ENCODE measurements around the gene MMP24.

The MMP24 gene

DNA sequence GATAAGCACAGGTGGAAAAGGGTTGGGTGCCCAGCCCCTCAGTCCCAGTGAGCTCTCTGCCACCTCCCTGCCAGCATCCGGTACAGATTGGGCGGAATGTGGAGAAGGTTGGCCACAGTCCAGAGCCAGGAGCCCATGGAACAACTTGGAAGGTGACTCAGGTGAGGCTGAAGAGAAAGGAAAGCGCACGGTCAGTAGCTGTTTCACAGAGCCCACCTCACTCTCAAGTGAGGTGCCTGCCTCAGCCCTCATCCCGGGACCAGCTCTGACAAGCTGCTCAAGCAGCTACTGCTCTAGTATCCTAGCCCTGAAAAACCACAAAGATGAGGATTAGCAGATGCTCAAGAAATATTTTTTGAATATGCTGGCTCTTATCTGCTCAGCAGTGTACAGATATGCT is 52.5 kb downstream of the MMP24 start:
- no peak for DNase-seq (ENCODE audit: low spot score)

DNA sequence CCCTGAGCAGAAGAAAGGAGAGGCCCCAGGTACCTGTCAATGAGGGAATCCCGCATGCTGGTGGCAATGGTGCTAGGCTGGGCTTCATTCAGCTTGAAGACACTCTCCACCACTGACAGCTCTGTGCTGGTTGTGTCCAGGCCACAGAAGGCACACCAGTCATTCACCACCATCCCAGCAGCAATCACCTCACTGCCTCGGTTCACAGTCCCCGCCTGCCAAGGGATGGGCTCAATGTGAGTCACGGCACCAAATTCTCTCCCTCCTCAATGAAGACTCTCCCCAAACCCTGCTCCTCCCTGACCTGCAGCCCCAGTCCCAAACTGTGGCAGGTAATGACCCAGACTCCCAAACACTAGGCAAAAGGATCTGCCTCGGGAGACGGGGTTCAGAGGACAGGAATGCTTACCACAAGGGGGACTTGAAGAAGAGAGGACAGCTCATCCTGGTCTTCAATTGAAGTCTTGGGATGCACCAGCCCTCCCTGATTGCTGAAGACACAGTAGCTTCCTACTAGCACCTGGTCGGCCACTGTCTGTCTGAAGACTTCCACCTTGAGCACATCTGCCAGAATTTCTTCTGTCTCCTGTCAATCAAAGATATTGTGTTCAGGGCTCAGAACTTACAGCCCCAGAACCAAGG is 53.2 kb downstream of the MMP24 start:
- DNase-seq (ENCODE audit: low spot score): no peak

DNA sequence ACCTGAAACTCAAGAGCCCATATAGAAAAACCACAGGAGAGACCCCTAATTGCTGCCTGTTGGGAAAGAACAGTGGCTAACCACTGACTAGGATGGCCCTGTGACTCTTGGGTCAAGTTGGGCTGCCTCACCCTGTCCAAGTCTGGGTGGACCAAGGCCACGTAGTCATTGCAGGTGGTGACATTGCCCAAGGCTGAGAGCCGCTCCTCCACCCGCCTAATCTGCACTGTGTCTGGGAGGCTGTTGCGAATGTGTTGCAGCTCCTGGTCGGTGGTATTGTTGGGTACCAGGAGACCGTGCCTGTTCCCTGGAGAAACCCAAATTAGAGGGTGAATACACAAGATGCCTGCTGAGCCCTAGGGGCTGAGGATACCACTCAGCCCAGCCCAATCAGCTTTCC is 54.0 kb downstream of the MMP24 start:
- DNase-seq (ENCODE audit: low spot score): no peak

DNA sequence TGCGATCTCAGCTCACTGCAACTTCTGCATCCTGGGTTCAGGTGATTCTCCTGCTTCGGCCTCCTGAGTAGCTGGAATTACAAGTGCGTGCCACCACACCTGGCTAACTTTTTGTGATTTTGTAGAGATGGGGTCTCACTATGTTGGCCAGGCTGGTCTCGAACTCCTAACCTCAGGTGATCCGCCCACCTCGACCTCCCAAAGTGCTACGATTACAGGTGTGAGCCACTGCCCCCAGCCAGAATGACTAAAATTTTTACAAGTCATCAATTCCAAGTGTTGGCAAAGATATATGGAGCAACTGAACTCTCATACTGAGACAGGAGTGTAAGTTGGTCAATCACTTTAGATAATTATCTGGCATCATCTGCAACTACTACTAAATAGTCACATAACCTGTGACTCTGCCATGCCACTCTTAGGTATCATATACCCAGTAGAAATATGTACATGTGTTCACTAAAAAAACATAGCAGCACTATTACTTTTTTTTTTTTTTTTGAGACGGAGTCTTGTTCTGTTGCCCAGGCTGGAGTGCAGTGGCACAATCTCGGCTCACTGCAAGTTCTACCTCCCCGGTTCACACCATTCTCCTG is 55.1 kb downstream of the MMP24 start:
- DNase-seq (ENCODE audit: low spot score): no peak

DNA sequence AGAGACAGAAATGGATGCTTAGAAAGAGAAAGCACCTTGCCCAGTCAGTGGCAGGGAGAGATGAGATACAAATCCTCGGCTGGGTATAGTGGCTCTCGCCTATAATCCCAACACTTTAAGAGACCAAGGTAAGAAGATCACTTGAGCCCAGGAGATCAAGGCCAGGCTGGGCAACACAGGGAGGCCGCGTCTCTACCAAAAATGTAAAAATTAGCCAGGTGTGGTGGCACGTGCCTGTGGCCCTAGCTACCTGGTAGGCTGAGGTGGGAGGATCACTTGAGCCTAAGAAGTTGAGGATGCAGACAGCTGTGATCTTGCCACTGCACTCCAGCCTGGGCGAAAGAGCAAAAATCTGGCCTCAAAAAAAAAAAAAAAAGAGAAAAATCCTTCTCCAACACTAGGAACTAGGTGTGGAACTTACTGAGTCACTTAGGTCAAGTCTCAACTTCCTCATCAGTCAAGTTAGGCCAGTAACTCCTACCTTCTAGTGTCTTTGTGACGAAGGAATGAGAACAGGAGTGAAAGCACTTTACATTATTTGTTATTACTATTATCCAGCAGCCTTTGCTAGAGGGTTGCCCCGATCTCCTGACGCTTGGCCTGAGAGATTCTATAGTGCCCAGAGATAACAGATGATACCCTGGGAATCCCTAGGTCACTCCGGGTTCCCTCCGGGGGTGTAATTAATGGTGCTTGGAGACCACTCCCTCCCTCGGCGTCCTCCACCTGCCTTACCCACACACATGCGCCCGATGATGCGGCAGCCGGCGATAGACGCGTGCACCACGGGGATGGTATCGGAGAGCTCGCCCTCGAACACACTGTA is 57.2 kb downstream of the MMP24 start:
- DNase-seq (ENCODE audit: low spot score): no peak

DNA sequence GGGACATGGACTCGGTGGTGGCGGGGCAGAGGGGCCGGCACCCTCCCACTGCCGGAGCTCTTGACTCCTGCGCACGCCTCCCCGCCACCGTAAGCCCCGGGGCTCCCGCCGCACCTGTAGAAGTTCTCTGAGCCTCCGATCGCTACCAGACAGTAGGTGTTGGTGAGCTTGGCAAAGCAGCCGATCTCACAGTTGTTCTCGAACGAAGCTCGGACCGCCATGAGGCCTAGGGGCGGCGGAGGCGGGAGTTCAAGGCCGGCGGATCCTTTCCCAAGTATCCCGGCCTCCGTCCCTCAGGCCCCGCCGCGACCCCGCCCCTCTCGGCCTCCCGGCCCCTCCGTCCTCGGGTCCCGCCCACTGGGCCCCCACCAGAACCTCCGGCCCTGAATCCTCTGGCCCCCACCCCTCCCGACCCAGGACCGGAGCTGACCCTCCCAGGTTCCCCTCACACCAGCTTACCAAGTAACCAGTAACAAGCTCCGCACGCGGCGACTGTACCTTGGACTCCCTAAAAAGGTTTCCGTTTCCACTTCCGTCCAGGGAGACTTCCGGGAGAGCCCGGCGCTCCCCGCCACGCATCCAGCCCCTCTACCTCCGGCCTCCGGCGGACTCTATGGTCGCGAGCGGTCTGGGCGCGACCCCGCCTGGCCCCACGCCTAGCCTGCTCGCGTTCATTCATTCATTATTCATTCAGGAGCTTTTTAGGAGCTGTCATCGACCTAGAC is 57.9 kb downstream of the MMP24 start, which contains the start of gene EIF6:
Gene EIF6 (minus strand): TSS at position 506 of the 725 bp plus-strand sequence. CDS start 285 bp downstream, at position 221.
- DNase-seq (ENCODE audit: low spot score): peak; percentile 66

DNA sequence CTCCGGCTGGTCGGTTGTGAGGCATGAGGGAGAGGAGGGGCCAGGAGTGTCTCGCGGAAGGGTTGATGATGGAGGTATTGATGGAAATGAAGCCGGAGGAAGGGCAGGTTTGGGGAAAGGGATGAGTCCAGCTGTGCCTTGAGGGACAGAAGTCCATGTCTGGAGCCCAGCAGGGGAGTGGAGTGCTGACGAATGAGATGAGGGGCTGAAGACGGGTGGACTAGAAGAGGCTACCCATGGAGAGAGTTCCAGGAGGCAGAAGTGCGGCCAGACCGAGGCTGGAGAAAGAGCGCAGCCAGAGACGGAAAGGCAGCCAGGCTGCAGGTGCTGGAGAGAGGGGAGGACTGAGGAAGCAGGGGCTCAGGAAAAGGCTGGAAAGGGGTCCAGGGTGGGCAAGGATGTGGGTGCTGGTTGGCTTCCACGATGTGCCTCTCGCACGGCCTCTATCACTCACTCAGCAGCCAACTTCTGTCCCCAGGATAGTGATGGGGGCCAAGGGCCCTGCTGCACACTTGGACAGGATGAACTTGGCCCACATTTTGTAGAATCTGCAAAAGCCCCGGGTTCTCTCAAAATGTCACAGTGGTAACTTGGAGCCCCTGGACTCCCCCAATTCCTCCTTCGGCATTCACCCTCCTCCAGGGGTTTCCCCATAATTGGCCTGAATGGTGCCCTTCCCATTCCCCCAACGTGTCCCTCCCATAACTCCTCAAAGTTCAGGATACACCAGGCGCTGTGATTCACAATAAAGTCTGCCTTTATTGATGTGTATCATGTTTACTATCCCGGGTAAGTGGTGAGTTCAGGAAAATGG is 58.7 kb downstream of the MMP24 start:
- DNase-seq (ENCODE audit: low spot score): no peak

DNA sequence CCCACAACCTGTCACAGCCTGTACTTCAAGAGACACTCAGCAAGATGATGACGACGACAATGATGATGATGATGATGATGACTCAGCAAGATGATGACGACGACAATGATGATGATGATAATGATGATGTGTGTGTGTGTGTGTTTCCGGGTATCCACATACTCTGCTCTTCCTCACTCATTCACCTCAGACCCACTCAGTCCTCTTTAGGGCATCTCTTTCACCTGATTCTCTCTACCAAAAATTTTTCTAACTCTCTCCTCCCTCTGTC is 59.3 kb downstream of the MMP24 start:
- no peak for DNase-seq (ENCODE audit: low spot score)

DNA sequence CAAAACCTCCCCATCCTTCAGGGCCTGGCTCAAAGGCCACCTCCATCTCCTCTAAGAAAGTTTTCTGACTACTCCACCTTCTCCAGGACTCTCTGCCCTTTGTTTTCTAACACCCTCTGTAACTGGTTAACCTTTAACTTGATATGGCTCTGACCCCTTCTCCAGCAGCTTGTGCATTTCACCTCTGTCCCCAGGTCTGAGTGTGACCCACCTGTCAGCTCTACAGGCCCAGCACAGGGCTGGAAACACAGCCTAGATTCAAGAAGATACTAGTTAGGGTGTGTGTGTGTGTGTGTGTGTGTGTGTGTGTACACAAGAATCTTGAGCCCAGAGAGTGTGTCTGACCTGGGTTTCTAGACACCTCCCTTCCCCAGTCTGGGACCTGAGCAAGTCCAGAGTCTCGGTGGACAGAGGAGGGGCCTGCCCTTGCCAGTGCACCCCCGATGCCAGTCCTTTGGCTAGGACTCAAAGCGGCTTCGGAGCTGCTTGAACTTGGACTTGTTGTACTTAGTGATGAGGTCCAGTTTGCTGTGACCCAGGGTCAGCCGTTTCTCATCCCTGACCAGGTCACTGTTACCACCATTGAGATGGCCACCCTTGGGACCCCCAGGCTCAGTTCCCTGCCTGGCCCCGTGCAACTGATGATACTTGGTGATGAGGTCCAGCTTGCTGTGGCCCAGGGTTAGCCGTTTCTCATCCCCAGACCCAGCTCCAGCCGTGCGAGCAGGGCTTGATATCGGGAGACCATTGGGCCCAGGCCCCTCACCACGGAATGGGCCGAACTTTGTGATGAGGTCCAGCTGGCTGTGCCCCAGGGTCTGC is 59.8 kb downstream of the MMP24 start:
- DNase-seq (ENCODE audit: low spot score): no peak

DNA sequence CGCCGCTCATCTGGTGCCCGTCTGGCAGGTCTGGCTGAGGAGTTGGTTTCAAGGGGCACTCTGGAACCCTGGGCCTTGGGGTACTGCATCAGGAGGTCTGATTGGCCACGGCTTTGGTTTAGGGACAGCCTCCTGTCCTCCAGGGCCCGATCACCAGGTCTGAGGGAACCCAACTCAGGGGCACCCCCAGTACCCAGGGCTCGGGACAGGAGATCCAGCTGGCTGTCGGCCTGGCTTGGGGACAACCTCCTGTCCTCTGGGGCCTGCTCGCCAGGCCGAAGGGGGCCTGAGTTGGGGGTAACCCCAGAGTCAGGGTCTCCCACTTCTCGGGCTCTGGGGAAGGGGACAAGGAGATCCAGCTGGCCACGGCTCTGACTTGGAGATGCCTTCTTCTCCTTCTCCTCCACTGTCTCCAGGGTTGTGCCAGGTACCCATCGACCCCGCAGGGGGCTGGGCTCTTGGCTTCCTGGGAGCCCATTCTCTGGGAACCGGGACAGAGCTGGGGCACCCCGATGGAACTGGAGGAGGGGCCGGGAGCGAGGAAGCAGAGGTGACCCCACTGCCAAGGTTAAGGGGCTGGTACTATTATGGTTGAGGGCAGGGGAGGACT is 60.5 kb downstream of the MMP24 start:
- DNase-seq (ENCODE audit: low spot score): no peak

DNA sequence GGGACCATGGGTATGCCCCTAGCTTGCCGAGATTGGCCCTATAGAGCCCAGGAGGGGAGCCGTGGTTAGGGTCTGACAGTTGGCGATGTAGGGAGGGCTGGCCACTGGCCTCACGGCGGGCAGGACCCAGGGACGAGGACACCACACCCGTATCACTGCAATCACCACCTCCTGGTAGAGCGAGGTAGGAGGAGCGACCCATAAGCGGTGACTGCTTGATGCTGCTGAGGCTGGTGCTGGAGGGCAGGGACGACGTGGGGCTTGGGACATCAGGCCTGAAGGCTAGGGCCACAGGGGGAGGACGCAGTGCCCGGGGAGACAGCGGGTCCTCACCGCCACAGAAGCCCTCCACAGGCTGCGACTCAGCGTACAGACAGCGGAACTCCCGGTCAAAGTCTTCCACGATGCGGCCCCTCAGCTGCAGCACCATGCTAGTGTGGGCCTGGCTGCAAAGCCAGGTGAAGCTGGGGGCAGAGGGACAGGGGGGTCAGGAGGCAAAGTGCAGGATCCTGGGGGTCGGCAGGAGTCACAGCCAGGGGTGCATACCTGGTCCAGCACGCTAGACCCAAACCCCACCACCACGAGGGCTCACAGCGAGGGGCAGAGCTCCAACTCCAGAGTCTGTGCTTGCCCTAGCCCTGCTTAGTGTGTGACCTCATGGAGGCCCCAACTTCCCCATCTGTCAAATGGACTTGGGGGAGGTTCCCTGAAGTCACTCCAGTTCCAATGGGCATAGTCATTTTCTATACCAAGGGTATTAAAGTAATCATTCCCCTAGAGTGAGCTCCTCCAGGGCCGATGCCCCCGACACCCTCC is 61.2 kb downstream of the MMP24 start:
- DNase-seq (ENCODE audit: low spot score): no peak

DNA sequence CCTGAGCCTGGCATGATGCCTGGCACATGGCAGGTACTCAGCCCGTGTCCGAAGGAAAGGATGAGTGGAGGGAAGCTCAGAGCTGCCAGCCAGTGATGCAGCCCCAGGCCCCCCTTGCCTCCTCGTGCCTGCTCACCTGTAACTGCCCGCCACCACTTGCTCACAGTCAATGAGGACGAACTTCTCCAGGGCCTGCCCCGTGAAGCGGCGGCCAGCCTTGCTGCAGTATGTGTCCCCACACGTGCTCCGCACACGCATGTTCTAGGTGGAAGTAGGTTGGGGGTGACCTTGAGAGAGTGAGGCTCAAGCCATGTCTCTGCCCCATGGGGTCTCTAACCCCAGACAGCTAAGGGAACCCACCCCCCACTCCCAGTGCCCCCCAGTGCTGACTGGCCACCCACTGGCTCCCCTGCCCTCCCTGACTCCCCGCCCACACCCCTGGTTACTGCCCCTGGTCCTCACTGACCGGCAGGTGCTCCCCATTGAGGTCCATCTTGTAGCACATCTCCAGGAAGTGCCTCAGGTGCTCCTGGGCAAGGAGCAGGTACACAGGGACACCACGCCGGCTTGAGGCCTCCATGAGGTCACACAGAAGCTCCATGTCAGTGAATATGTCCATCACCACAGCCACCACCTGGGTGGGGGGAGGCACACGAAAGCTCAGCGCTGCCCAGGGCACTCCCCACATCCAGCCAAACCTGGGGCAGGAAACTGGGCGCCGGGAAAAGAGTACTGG is 62.0 kb downstream of the MMP24 start:
- no peak for DNase-seq (ENCODE audit: low spot score)

DNA sequence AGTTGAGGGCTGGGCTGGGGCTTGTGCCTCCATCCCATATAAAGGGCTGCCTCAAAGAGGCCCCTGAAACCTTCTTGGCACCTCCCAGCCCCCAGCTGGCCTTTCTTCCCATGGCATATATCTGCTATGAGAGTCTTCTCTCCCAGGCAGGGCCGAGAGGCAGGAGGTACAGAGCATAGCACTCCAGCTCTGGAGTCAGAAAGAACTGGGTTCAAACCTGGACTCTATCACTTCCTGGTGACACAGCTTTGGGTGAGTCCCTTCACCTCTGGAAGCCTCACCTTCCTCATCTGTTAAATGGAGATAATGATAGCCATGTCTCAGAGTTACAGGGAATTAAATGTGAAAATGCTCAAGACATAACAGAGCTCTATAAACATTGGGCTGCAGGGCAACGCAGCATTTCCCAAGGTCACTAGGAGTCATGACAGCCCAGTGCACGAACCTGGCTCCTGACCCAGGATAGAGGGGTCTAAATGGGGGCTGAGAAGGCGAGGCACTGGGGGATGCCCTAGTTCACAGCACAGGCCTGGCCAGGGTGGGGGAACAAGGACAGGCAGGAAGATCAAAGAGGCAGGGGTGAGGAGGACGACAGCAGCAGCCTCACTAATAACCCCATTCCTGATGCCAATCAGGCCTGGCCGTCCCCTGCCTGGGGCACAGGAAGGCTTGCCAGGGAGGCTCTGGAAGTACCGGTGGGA is 63.8 kb downstream of the MMP24 start:
- DNase-seq (ENCODE audit: low spot score): no peak

DNA sequence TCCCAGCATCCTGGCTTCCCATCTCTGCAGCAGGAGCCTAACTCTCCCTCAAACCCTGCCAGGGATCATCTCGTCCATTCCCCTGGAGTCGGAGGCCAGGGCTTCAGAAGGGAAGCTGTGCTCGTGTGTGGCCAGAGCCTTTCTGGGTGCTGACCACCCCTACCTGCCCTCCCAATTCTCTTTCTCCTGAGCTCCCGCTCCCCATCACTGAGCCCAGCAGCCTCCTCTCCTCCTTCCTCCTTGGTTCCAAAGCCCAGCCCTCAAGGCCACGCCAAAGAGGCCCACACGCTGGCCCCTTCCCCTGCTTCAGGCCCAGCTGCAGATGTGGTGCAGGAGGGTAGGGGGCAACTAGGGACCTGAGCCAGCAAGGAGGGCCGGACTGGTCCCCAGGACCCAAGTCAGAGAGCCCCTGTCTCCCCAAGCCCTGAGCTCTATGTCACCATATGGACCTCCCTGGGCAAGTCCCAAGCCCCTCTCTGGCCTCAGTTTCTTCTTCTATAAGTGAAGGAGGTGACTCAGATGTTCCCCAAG is 64.5 kb downstream of the MMP24 start:
- DNase-seq (ENCODE audit: low spot score): no peak

DNA sequence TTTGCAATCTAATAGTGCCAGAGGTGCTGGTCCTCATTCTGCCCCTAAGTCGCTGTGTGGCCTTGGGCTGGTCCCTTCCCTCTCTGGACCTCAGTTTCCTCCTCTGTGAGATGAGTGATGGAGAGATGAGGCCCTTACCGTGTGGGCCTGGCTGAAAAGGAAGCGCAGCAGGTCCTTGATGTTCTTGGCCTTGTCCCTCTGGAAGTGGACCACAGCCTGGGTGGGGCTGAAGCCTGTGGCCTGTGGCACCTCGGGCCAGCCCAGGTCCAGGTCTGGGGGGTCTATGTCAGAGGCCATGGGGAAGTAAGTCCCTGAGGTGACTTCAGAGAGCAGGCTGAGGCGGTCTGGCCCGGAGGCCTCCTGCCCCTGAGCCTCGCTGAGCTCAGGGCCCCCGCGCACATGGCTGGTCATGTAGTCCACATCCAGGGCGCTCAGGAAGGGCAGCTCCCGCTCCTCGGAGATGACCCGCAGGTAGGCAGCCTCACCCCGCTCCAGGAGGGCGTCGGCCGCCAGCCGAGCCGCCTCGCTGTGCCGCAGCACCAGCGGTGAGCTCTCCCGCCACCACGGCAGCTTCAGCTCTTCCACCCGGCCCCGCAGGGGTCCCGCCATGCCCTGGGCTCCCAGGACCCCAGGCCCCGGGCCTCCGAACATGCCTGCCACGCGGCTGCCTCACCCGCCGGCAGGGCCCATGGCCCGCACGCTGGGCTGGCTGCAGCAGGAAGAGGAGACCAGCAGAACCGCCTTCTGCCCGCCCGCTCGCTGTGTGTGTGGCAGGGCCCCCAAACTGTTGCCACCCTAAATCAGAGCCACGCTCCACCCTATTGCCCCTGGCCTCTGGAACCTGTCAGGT is 65.4 kb downstream of the MMP24 start, which contains the start of gene FAM83C:
Gene FAM83C (minus strand): TSS at position 772 of the 850 bp plus-strand sequence. CDS start 121 bp downstream, at position 651.
- DNase-seq (ENCODE audit: low spot score): no peak

DNA sequence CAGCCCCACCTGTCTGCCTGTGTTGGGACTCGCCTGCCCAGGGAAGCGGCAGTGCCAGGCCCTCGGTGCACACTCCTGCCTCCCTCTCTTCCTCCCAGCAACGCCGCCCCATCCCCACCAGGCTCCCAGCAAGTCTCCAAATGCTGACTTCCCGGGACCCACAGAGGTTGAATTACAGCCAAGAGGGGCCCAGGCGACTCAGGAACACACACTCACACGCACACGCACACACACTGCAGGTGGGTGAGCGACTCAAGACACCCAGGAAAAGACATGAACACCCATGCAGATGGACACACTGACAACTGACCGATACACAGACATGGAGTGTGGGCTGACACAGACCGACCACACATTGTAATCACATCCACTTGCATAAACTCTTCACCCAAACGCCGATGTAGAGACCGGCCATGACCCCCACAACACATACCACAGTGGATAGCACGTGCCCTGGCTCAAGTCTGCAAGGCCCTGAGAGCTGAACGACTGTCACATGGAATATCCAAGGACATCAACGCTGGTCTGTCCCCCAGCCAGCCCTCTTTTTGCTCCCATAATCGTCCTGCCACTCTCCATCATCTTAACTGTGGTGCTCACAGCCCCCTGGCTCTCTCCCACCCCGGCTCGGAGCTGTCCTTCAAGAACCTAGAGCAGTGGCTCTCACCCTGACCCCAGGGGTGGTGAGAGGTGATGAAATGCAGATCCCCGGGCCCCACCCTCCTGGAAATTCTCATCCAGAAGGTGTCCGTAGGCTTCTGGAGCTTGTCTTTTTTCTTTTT is 66.2 kb downstream of the MMP24 start:
- no peak for DNase-seq (ENCODE audit: low spot score)

Data from pons (tissue), 1 donor.